NK-92 treated with Interleukin-12 subunit alpha and Interleukin-12 subunit beta, amount 100 ng/mL, for 24 hours (cell line): ENCODE data around the gene ONECUT1.

Experiments used
- DNase-seq: peaks from one replicate; lab custom pipeline; 2025; lab: John Stamatoyannopoulos, UW

ONECUT1 gene

DNA sequence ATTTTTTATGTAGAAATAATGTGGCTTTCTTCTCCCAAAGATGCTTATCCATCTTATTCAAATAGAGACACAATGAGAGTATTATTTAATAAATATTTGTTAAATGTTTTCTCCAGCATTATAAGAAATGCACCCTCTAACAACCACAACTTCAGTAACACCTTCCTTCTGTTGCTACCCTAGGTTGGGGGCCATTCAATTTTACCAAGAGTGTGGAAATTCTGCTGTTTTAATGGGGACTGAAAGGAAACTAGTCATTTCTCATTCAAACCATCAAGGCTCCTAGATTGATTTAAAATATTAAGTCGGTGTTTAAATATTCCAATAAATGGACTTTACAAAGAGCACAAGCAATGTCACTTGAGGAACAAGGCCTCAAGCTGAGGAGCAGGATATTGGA lies 7.6 kb downstream of the ONECUT1 start:
- DNase-seq = no peak

DNA sequence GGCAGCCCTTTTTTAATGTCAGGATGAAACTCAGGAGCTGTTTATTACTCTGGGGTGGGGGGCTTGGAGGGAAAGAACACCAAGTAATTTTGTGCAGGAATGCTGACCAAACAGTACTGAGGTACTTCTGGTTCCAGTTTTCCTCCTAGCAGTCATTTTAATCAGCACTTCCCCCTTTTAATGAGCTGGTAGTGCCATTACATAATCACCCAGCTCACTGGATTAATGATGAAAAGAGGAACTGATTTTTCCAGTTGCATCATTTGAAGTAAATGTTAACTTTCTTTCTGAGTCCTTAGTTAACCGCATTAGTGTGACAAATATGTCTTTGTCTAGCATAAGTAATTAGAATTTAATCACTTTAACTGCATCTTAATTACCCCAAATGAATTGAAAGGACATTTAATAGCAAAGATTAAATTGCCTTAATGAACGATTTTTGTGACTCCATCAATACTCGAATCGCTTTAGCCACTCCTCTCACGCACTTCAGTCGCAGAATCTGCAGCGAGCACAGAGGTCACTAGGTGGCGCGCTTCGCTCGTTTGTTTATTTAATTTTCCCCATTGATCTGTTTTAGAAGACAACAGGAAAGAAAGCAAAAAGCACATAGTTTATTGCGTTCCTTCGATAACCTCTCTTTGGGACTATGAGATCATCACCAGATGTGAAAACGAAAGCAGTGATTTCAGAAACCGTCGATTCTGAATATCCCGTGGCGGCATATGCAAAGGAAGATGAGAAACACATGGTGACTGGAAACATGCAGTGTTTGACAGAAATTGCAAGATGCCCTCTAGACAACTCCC lies 9.8 kb downstream of the ONECUT1 start:
- peak; percentile 16 for DNase-seq

- no peak for DNase-seq
Measured at GRCh38 chr15:52778457-52778856, 11.7 kb downstream of the ONECUT1 start.

- DNase-seq = no peak
Measured at GRCh38 chr15:52772766-52773165, 17.4 kb downstream of the ONECUT1 start.

DNA sequence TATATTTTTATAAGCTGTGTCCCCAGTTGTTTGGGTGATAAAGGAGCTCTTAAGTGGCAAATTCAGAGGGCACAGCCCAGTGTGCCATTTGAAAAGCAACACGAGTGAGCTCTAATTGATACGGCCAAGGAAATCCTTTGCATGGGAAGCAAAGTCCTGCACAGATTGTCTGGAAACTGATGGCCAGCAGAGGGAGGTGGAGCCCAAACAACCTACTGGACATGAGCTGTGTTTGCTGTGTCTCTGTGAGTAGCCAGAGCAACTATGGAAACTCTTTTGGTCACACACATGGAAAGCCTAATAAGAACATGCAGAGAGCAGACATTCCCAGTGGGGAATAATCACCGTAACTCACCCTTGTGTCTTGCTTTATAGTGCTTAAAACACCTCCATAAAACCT lies 24.4 kb downstream of the ONECUT1 start:
- no peak for DNase-seq

- no peak for DNase-seq
Measured at GRCh38 chr15:52764731-52765130, 25.4 kb downstream of the ONECUT1 start.

- no peak for DNase-seq
Measured at GRCh38 chr15:52762621-52763020, 27.5 kb downstream of the ONECUT1 start.

GRCh38 chr15:52760562-52760961 lies 29.6 kb downstream of the ONECUT1 start:
- no peak for DNase-seq

- no peak for DNase-seq
Measured at GRCh38 chr15:52759969-52760368, 30.2 kb downstream of the ONECUT1 start.

GRCh38 chr15:52757496-52757895 lies 32.6 kb downstream of the ONECUT1 start:
- DNase-seq = no peak

DNA sequence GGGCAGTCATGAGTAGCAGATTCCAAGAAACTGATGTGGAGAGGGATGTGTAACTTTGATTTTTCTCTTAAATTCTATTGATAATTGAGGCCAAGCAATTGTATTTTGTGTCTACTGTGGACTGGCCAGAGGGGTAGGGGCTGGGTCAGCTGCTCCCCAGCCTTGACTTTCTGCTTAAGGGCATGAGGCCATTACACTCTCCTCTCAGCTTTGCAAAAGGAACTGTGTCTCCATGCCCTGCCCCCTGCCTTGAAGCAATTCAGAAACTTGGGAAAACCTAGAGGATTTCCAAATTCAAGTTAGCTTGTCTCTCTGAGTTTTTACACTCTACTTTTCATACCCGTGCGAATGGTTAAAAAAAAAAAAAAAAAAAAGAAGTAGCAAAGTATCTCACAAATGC lies 38.6 kb downstream of the ONECUT1 start:
- no peak for DNase-seq

- DNase-seq = no peak
Measured at GRCh38 chr15:52749258-52749657, 40.9 kb downstream of the ONECUT1 start.

DNA sequence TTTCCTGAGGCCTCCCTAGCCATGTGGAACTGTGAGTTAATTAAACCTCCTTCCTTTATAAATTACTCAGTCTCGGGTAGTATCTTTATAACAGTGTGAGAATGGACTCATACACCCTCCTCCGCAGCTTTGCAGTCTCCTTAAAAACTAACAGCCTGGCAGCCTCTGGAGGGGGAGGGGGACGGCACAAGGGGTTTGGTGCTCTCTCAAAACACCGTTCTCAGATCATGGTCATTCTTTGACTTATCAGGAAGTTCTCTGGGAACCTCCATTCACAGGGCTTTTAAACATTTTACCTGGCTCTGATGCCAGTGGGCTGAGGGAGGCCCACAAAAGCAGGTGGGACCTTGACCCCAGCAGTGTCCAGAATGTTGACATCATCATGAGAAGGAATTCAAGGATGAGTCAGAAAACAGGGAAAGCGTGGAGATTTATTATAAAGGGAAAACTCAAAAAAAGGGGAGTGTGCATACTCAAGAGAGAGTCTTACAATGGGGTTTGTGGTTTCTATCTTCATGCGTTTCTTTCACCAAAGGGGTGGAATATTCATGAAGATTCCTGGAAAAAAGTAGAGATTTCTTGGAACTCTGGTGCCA lies 43.9 kb downstream of the ONECUT1 start:
- no peak for DNase-seq

DNA sequence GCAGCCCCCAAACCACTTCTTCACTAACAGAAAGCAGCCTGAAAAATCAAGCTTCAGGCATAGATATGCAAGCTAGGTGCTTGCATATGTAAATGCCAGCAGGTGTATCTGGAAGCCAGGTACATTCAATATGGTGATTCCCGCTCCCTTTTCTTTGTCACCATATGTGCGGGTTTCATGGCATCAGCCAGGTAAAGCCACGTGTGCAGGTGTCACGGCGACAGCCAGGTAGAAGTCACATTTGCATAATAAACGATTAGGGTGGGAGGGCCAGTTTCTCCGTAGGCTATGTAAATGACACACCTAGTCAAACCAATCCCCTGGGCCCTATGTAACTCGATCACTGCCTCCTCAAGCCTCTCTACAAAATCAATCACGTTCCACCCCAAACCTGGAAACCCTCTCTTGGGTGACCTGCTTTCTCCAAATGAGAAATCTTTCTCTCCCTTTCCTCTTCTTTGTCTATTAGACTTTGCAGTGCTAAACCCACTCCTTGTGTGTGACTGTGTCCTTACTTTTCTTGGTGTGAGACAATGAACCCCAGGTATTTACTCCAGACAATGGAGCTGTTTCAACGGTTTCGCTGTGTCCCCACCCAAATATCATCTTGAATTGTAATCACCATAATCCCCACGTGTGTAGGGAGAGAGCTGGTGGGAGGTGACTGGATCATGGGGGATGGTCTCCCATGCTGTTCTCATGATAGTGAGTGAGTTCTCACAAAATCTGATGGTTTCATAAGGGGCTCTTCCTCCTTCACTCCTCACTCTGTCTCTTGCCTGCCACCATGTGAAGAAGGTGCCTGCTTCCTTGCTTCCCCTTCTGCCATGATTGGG lies 44.6 kb downstream of the ONECUT1 start:
- DNase-seq = no peak

GRCh38 chr15:52738311-52738710 lies 51.8 kb downstream of the ONECUT1 start:
- DNase-seq = no peak

DNA sequence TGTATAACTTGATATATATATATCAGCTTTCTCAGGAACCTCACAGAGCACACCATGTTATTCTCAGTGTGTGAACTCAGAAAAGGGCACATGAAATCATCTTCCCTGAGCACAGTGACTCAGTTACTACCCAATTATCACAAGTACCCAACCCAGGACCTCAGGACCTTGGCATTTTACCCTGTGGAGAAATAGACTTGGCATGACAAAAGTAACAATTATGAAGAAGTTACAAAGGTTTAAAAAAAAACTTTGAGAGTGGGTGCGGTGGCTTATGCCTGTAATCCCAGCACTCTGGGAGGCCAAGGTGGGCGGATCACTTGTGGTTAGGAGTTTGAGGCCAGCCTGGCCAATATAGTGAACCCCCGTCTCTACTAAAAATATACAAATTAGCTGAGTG lies 52.4 kb downstream of the ONECUT1 start:
- DNase-seq = no peak

- DNase-seq = peak; percentile 46
Measured at GRCh38 chr15:52735231-52736089, 54.7 kb downstream of the ONECUT1 start.

DNA sequence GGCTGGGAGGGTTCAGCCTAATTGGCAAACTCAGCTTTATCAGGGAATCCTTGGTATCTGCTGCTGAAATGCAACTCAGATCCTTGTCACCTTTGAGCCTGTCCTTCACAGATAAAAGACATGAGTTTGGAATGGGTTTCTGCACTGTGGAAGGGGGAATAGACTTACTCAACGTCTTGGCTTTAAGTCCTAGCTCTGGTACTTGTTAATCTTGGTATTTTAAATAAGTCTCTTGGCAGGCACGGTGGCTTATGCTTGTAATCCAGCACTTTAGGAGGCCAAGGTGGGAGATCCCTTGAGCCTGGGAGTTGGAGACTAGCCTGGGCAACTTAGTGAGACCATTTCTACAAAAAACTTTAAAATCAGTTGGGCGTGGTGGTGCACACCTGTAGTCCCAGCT lies 55.8 kb downstream of the ONECUT1 start:
- DNase-seq = no peak

GRCh38 chr15:52733696-52734255 lies 56.4 kb downstream of the ONECUT1 start:
- no peak for DNase-seq

GRCh38 chr15:52733088-52733487 lies 57.0 kb downstream of the ONECUT1 start:
- DNase-seq = no peak

DNA sequence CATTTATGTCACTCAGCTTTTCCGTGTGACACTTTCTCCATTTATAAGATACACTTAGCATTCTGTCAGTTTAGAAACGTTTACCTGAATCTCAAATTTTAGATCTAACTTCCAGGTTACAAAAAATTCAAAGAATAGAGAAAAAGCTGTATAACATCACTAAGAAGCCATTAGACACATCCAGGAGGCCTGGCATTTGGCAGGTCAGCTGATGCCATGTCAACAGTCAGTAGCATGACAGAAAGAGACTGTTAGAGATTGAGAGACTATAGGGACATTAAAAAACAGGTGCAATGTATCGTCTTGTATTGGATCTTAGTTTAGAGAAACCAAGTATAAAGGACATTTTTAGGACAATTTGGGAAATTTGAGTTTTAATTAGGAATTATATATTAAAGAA lies 57.6 kb downstream of the ONECUT1 start:
- no peak for DNase-seq
